ENCODE data around the gene CREBRF.

The CREBRF gene

DNA sequence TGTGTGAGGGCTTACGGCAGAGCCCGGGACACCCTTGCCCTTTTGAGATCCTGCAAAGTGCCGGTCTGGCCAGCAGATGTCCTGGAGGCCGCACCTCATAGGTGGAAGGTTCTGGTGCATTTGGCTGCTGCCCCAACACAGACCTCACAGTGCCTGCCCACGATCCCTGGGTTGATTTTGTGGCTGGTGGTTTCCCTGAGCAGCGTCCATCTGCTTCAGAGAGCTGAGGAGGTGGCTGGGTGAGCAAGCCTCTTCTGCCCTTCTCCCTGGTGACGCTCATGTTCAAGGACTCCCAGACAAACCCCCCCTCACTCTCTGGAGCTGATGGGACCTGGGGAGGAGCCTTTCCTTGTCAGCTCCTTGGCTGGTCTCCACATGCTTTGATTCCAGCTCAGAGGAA, 107.1 kb downstream of the CREBRF start:
- no peak for DNase-seq

DNA sequence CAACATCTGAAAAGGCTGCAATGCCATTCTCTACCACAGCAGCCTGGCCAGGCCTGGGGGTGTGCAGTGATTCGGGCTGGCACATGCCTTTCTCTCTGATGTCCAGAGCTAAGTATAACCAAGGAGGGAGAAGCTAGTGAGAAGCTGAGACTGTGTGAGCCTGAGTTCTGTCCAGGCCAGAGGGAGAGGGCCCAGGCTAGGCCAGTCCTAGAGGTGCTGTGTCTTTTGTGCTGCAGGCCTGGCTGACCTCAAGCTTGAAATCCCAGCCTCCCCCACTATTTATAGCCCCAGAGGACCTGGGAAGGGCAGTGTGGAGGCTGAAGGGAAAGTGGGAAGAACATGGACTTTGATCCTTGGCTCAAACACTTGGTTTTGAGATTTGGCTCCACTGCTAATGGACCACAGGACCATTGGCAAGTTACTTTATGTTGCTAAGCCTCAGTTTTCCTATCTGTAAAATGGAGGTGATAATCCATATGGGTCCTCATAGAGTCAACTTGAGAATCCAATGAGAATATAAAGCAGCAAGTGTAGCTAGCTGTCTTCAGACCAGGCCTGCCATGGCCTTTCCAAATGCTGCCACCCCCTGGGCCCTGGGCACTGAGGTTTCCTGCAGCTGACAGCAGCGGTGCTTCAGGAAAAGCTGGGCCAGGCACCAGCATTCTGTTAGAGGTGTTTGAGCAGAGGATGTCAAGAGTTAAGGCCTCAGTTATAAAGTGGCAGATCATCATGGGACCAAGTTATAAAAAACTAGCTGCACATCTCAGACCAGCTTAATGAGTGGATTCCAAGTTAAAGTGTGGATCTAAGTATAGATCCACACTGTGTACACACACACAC, 109.2 kb downstream of the CREBRF start:
- DNase-seq: no peak

DNA sequence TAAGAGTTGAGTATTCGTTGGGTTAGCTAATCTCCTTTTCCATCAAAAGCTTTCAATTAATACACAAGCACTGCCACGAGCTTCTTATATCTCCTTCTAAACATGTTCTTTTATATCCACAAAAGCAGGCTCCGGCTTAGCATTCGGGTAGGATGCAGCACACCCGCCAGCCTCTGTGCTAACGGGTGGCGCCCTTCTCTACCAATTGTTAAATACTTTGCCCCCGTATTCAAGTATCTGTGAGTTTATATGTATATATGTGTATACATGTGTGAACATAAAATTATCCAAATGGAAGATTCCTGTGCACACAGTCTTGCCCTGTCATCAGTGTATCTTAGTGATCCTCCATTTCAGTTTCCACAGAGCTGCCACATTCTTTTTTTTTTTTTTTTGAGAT, 116.0 kb downstream of the CREBRF start:
- DNase-seq: no peak

DNA sequence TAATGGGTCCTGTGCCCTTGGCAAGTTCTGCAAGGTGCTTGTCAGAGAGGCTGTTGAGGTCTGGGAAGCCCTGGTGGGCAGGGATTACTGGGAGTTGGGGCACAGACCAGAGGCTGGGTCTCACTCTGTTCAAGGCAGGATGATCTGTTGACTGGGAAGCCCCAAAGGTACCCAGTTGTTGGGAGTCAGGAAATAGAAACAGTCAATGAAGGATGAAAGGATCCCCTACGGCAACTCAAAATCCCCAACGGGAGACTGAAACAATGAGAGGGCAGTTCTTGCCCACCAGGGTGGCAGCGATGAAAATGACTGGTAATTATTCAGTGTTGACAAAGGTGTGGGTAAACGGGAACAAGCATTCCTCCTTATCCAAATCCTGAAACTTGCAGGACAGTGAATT, 119.4 kb downstream of the CREBRF start:
- DNase-seq: no peak

DNA sequence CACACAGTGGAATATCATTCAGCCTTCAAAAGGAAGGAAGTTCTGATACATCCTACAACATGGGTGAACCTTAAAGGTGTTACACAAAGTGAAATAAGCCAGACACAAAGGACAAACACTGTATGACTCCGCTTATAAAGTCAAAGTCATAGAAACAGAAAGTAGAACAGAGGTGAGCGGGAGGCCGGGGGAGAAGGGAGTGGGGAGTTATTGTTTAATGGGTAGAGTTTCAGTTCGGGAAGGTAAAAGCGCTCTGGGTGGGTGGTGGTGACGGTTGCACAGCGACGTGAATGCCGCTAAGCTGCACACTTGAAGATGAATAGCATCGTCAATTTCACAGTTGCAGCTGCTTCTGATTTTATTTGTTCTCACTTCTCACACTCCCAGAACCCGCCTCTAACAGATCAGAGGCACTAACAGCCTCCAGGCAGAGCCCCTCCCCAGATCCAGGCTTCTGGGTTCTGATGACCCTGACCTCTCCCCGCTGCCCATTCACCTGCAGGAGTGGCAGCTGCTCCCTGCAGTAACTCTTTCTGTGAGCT, 122.3 kb downstream of the CREBRF start:
- DNase-seq: no peak

DNA sequence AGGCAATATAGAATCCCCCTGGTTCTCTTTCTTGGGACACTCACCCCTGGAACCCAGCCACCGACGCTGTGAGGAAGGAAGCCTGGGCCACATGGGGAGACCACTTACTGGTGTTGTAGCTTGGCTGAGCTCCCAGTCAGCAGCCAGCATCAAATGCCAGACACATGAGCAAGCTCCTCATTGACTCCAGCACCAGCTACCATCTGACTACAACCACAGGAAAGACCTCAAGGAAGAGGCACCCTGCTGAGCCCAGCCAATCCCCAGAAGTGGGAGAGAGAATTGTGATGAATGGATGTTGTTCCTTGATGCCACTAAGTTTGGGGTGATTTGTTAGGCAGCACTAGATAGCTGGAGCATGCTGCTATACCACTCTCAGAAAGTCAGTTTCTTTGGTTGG, 124.2 kb downstream of the CREBRF start:
- DNase-seq: peak; percentile 6

DNA sequence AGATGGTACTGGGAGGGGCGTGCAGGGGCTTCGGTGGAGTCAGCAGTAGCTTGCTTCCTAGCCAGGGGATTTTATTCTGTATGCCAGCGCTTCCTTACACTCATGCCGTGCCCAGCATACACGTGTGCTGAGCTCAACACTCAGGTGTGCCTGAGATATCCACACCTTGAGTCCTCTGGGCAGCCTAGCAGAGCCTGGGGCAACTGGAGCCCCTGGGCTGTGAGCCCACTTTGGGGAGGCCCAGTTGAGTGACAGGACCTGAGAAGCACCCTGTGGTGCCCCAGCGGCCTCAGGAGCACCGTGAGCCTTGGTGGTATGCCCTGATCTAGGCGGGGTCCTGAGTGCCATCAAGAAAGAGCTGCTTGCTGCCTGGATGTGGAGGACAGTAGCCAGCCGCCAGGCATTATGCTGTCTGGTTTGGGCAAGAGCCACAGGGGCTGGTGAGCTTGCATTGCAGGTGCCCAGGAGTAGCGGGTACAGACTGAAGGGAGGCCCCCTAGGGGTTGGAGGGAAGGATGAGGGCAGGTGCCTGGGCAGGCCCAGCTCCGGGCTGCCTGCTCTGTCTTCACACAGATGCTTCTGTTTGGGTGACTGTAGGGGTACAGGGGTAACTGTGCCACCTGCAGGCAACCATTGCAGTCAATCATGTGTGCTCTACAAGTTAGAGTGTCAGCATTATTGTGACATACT, 131.0 kb downstream of the CREBRF start:
- peak; percentile 1 for DNase-seq

DNA sequence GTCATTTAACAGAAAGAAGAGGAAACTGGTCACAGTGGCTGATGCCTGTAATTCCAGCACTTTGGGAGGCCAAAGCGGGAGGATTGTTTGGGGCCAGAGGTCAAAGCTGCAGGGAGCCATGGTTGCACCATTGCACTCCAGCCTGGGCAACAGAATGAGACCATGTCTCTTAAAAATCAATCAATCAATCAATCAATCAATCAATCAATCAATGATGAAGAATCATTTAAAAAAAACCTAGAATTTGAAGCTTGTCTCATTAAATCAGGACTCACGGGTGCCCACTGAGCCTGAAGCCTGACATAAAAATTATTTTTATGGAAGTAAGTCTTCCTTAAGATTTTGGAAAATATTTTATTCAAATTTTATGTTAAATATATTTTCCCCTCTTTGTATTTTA, 132.1 kb downstream of the CREBRF start:
- no peak for DNase-seq

Data from NCI-H2171 treated with DMSO at 0.1 percent for 48 hours (cell line).